Fibroblast of lung (primary cell): ENCODE results near the gene ITLN1. TPM values are rescaled to one million over a fixed set of nuclear protein-coding genes. Genes with fewer than 3 reads are reported as not detected.
"Not testable (repeated sequence)": the region's sequence is repeated elsewhere in the genome, so short reads cannot be mapped to it uniquely, and the experiment has no call there.

Experiments
- DNase-seq, 2 donors: peaks; one replicate each; pipeline versions ENCODE4 v3.0.0 to v3.0.0-alpha.2; 2010; ENCODE audit warnings: low read depth in 2 of 2
- H2AFZ ChIP-seq: 2 replicates; pipeline ENCODE4 v1.5.1; 2012; ENCODE audit warnings: low read length, control low read depth, inconsistent platforms
- H3K27ac ChIP-seq: 2 replicates; pipeline ENCODE4 v1.5.1; 2011; ENCODE audit warnings: low read length, control low read depth; ENCODE audit not compliant: insufficient read depth
- H3K27me3 ChIP-seq: 2 replicates; pipeline ENCODE4 v1.5.1; 2011; ENCODE audit warnings: mild to moderate bottlenecking, low read length; ENCODE audit not compliant: control insufficient read depth, insufficient read depth
- H3K36me3 ChIP-seq: 2 replicates; pipeline ENCODE4 v1.5.1; 2011; ENCODE audit warnings: low read length; ENCODE audit not compliant: control insufficient read depth, insufficient read depth
- H3K4me1 ChIP-seq: 2 replicates; pipeline ENCODE4 v1.5.1; 2011; ENCODE audit warnings: low read length; ENCODE audit not compliant: control insufficient read depth, insufficient read depth; ENCODE audit errors: extremely low read depth
- H3K4me2 ChIP-seq: 2 replicates; pipeline ENCODE4 v1.5.1; 2011; ENCODE audit warnings: low read length, control low read depth; ENCODE audit not compliant: insufficient read depth; ENCODE audit errors: extremely low read depth
- H3K4me3 ChIP-seq, 4 experiments: fragments of 200-600 bp in 1 of 4; sonication (generic) in 1 of 4; replicated peaks in 1 of 4; 2 replicates each; pipeline ENCODE4 v1.5.1; 2011 to 2016; ENCODE audit warnings: low read length in 4 of 4, low read depth in 3 of 4, mild to moderate bottlenecking in 3 of 4, control low read depth in 2 of 4, inconsistent platforms in 1 of 4, mixed read lengths in 1 of 4; ENCODE audit not compliant: insufficient read depth in 1 of 4; ENCODE audit errors: control extremely low read depth in 1 of 4
- H3K79me2 ChIP-seq: 2 replicates; pipeline ENCODE4 v1.5.1; 2012; ENCODE audit warnings: mild to moderate bottlenecking, low read length, inconsistent platforms; ENCODE audit not compliant: control insufficient read depth, insufficient read depth
- H3K9ac ChIP-seq: 2 replicates; pipeline ENCODE4 v1.5.1; 2011; ENCODE audit warnings: mild to moderate bottlenecking, low read length, control low read depth; ENCODE audit not compliant: insufficient read depth
- H3K9me3 ChIP-seq: 2 replicates; pipeline ENCODE4 v1.5.1; 2012; ENCODE audit warnings: low read depth, low read length; ENCODE audit not compliant: control insufficient read depth, insufficient read depth
- H4K20me1 ChIP-seq: 2 replicates; pipeline ENCODE4 v1.5.1; 2011; ENCODE audit warnings: low read length; ENCODE audit not compliant: control insufficient read depth, insufficient read depth; ENCODE audit errors: extremely low read depth
- CTCF ChIP-seq, 2 donors: IDR thresholded peaks in 1 of 2; conservative IDR thresholded peaks in 1 of 2; 1 replicate in 1 of 2; 2 replicates in 1 of 2; pipeline ENCODE4 v1.5.1; 2011 to 2012; ENCODE audit warnings: low read length in 2 of 2, control low read depth in 1 of 2, inconsistent platforms in 1 of 2, low read depth in 1 of 2, mild to moderate bottlenecking in 1 of 2
- EZH2 ChIP-seq: IDR thresholded peaks from 2 replicates; pipeline ENCODE4 v1.5.1; 2012; ENCODE audit warnings: low read length, control low read depth, mild to moderate bottlenecking; ENCODE audit errors: missing control alignments
- polyA plus RNA-seq, 2 donors: library from polyadenylated mRNA; depleted of rRNA in 1 of 2; stranded (reverse) in 1 of 2; unstranded in 1 of 2; fragments of >200 nt; gene quantifications; 2 replicates each; pipeline ENCODE4 v1.2.1, GENCODE V29; 2011 to 2012; ENCODE audit warnings: missing spikeins in 1 of 2
- total RNA-seq: library from RNA; depleted of rRNA; stranded (reverse); fragments of >200 nt; gene quantifications from 2 replicates; pipeline ENCODE4 v1.2.1, GENCODE V29; 2014

The ITLN1 gene
- total and polyA plus RNA-seq, 2 donors (not counting 1 experiment from before 2014, with no cell fraction given) = not detected

GRCh38 chr1:160868141-160868540 lies 16.8 kb downstream of the ITLN1 start:
- Histone ChIP-seq H3K9me3 (no peaks in the 10 kb centered on the region), H3K79me2 (no peaks in the 10 kb centered on the region), H3K4me3 (no peak overlapping the region), H3K9ac (no peak overlapping the region), H3K27me3 (no peaks in the 10 kb centered on the region), H3K4me2 (no peak overlapping the region), H4K20me1 (no peaks in the 10 kb centered on the region), H3K27ac (no peak overlapping the region), H2AFZ (no peak overlapping the region), H3K36me3 (no peaks in the 10 kb centered on the region), H3K4me1 (no peaks in the 10 kb centered on the region)
- no peak for DNase-seq
- no peak for TF ChIP-seq EZH2
- no peak for TF ChIP-seq CTCF (conservative IDR thresholded peaks at IDR 0.05 in 1 of 2, IDR thresholded peaks at IDR 0.05 in 1 of 2; ENCODE audit: low read depth in 1 of 2, low read length in 2 of 2)

GRCh38 chr1:160867651-160868050 lies 17.3 kb downstream of the ITLN1 start:
- H3K4me3 ChIP-seq, H3K27me3 ChIP-seq, H3K36me3 ChIP-seq, H4K20me1 ChIP-seq, H2AFZ ChIP-seq, H3K4me2 ChIP-seq, H3K4me1 ChIP-seq, DNase-seq, H3K79me2 ChIP-seq, H3K9me3 ChIP-seq, H3K9ac ChIP-seq, H3K27ac ChIP-seq: not testable (repeated sequence)

GRCh38 chr1:160866695-160867260 lies 18.2 kb downstream of the ITLN1 start:
- H3K4me1 ChIP-seq = no peaks in the 10 kb centered on the region
- H3K4me3 ChIP-seq = no peak overlapping the region
- no peak overlapping the region for H2AFZ ChIP-seq
- H3K9me3 ChIP-seq = no peaks in the 10 kb centered on the region
- H3K79me2 ChIP-seq = no peaks in the 10 kb centered on the region
- DNase-seq = no peak
- no peak overlapping the region for H3K9ac ChIP-seq
- no peak overlapping the region for H3K27ac ChIP-seq
- H3K4me2 ChIP-seq = no peak overlapping the region
- no peaks in the 10 kb centered on the region for H3K27me3 ChIP-seq
- no peak for TF ChIP-seq CTCF (conservative IDR thresholded peaks at IDR 0.05 in 1 of 2, IDR thresholded peaks at IDR 0.05 in 1 of 2; ENCODE audit: low read depth in 1 of 2, low read length in 2 of 2)
- TF ChIP-seq EZH2 = no peak
- no peaks in the 10 kb centered on the region for H3K36me3 ChIP-seq
- H4K20me1 ChIP-seq = no peaks in the 10 kb centered on the region
